K562 (cell line): ENCODE results near the gene MYH7. TPM values are rescaled to one million over a fixed set of nuclear protein-coding genes. Genes with fewer than 3 reads are reported as not detected.

ENCODE experiments used
- ATF1 ChIP-seq, 2 experiments: fragments of 450-650 bp in 1 of 2; IDR thresholded peaks; 2 replicates each; pipeline ENCODE4 v1.6.1; 2016; ENCODE audit warnings: missing compliant biosample characterization in 1 of 2, missing genetic modification characterization in 1 of 2
- BDP1 ChIP-seq: IDR thresholded peaks from 3 replicates; pipeline ENCODE4 v1.6.1; 2011; ENCODE audit not compliant: insufficient read length, insufficient read depth
- BRCA1 ChIP-seq, 2 experiments: fragments of 450-650 bp in 1 of 2; sonication (generic) in 1 of 2; formaldehyde crosslinking in 1 of 2; IDR thresholded peaks; 2 replicates each; pipeline versions ENCODE4 v1.5.0 to v1.6.1; 2017 to 2020; ENCODE audit warnings: mild to moderate bottlenecking in 1 of 2, missing genetic modification reagents in 1 of 2
- DPF2 ChIP-seq: fragments of 450-650 bp; IDR thresholded peaks from 2 replicates; pipeline ENCODE4 v1.6.1; 2016
- ELK3 ChIP-seq: fragments of 450-650 bp; formaldehyde crosslinking; IDR thresholded peaks from 2 replicates; pipeline ENCODE4 v1.4.0; 2020; ENCODE audit warnings: mild to moderate bottlenecking
- GABPB2 ChIP-seq: fragments of 250-450 bp; sonication (Bioruptor Pico); conservative IDR thresholded peaks from 2 replicates; pipeline ENCODE4 v1.5.1; 2021; ENCODE audit warnings: mild to moderate bottlenecking
- HNRNPUL1 ChIP-seq: fragments of 200-400 bp; formaldehyde crosslinking; IDR thresholded peaks from 2 replicates; pipeline ENCODE4 v1.6.1; 2017; ENCODE audit warnings: low read length
- KLF13 ChIP-seq: fragments of 450-650 bp; IDR thresholded peaks from 2 replicates; pipeline ENCODE4 v1.6.1; 2016; ENCODE audit warnings: missing genetic modification characterization, low read depth, mild to moderate bottlenecking, missing compliant biosample characterization, moderate library complexity, borderline replicate concordance
- MCM5 ChIP-seq: fragments of 450-650 bp; IDR thresholded peaks from 2 replicates; pipeline ENCODE4 v1.6.1; 2016; ENCODE audit warnings: low read depth
- NCOA2 ChIP-seq, 2 experiments: fragments of 450-650 bp; IDR thresholded peaks; 2 replicates each; pipeline ENCODE4 v1.6.1; 2018; ENCODE audit warnings: mild to moderate bottlenecking in 2 of 2, moderate library complexity in 1 of 2; ENCODE audit not compliant: partially characterized antibody in 2 of 2
- NCOA6 ChIP-seq: fragments of 450-650 bp; IDR thresholded peaks from 2 replicates; pipeline ENCODE4 v1.6.1; 2017; ENCODE audit warnings: mild to moderate bottlenecking
- OTX1 ChIP-seq: fragments of 450-650 bp; formaldehyde crosslinking; IDR thresholded peaks from 2 replicates; pipeline ENCODE4 v1.4.0; 2022; ENCODE audit warnings: mild to moderate bottlenecking
- PHB2 ChIP-seq: fragments of 450-650 bp; IDR thresholded peaks from 2 replicates; pipeline ENCODE4 v1.6.1; 2017; ENCODE audit warnings: low read depth
- SAFB ChIP-seq: fragments of 200-400 bp; formaldehyde crosslinking; IDR thresholded peaks from 2 replicates; pipeline ENCODE4 v1.6.1; 2017; ENCODE audit warnings: low read depth, low read length, borderline replicate concordance
- SMC3 ChIP-seq: conservative IDR thresholded peaks from 2 replicates; pipeline ENCODE4 v1.6.1; 2011; ENCODE audit warnings: low read depth, low read length, improper control_type of control experiment; ENCODE audit not compliant: insufficient read depth
- SP1 ChIP-seq: sonication (generic); formaldehyde crosslinking; IDR thresholded peaks from 2 replicates; pipeline ENCODE4 v1.8.1; 2022; ENCODE audit warnings: mild to moderate bottlenecking, missing genetic modification reagents
- SP2 ChIP-seq: IDR thresholded peaks from 2 replicates; pipeline ENCODE4 v1.6.1; 2011; ENCODE audit warnings: mild to moderate bottlenecking, low read depth, low read length, moderate library complexity; ENCODE audit not compliant: poor library complexity, severe bottlenecking; ENCODE audit errors: extremely low read depth
- SRF ChIP-seq, 2 experiments: fragments of 250-450, 450-650 bp in 1 of 2; sonication (Bioruptor Pico) in 1 of 2; sonication (generic) in 1 of 2; formaldehyde crosslinking; IDR thresholded peaks; 2 replicates each; pipeline versions ENCODE4 v1.5.0 to v1.5.1; 2020 to 2022; ENCODE audit warnings: mild to moderate bottlenecking in 1 of 2, missing genetic modification reagents in 1 of 2
- TRIM24 ChIP-seq, 2 experiments: fragments of 450-650 bp; IDR thresholded peaks; 2 replicates each; pipeline ENCODE4 v1.6.1; 2016
- XRCC3 ChIP-seq: fragments of 450-650 bp; IDR thresholded peaks from 2 replicates; pipeline ENCODE4 v1.6.1; 2017; ENCODE audit warnings: mild to moderate bottlenecking, moderate library complexity
- ZFP1 ChIP-seq: fragments of 450-650 bp; formaldehyde crosslinking; IDR thresholded peaks from 2 replicates; pipeline ENCODE4 v1.4.0; 2020; ENCODE audit warnings: mild to moderate bottlenecking, mixed read lengths
- ZNF212 ChIP-seq: fragments of 450-650 bp; formaldehyde crosslinking; IDR thresholded peaks from 2 replicates; pipeline ENCODE4 v1.4.0; 2020; ENCODE audit warnings: mild to moderate bottlenecking
- ZNF282 ChIP-seq: sonication (generic); formaldehyde crosslinking; IDR thresholded peaks from 2 replicates; pipeline ENCODE4 v1.8.1; 2023; ENCODE audit warnings: missing genetic modification reagents
- ZNF41 ChIP-seq: fragments of 250-450 bp; sonication (Bioruptor Pico); conservative IDR thresholded peaks from 2 replicates; pipeline ENCODE4 v1.4.0; 2020; ENCODE audit warnings: mild to moderate bottlenecking
- ZNF445 ChIP-seq: fragments of 250-450 bp; sonication (Bioruptor Pico); IDR thresholded peaks from 2 replicates; pipeline ENCODE4 v1.4.0; 2020; ENCODE audit warnings: low read depth, mild to moderate bottlenecking, moderate library complexity
- ZNF696 ChIP-seq: fragments of 250-450 bp; sonication (Bioruptor Pico); conservative IDR thresholded peaks from 2 replicates; pipeline ENCODE4 v1.4.0; 2020; ENCODE audit warnings: mild to moderate bottlenecking, moderate library complexity
- polyA plus RNA-seq, 8 experiments: library from polyadenylated mRNA; depleted of rRNA in 4 of 8; stranded (reverse) in 5 of 8; unstranded in 3 of 8; fragments of >200 nt; fragmentation: Nextera tagmentation in 2 of 8; fragmentation: Illumina TruSeq in 1 of 8; extraction: Ambion mirVana in 2 of 8; extraction: Trizol in 1 of 8; gene quantifications; 2 replicates each; pipeline versions ENCODE4 v1.2.1 to v1.2.3, GENCODE V29; 2011 to 2014; ENCODE audit warnings: inconsistent platforms in 1 of 8, missing spikeins in 1 of 8
- total RNA-seq, 7 experiments: library from RNA; depleted of rRNA in 6 of 7; stranded (reverse); fragments of >200 nt in 6 of 7; fragmentation: Illumina TruSeq in 2 of 7; extraction: Trizol in 2 of 7; gene quantifications; 2 replicates each; pipeline versions ENCODE4 v1.2.1 to v1.2.3, GENCODE V29; 2011 to 2021; ENCODE audit warnings: low replicate concordance in 1 of 7
- TF ChIP-seq, protein P1 (sequence below): conservative IDR thresholded peaks from 2 replicates; pipeline ENCODE4 v1.6.1; 2011; ENCODE audit warnings: low read depth, mild to moderate bottlenecking, low read length; ENCODE audit not compliant: control insufficient read depth
- TF ChIP-seq, protein P2 (sequence below): fragments of 250-450 bp; sonication (Bioruptor Pico); IDR thresholded peaks from 2 replicates; pipeline ENCODE4 v1.4.0; 2020; ENCODE audit warnings: mild to moderate bottlenecking

The MYH7 gene
- total and polyA plus RNA-seq, 9 of the 15 experiments (the other 6 are each of a cell fraction or from before 2014, with no cell fraction given): not detected

- TF ChIP-seq ZNF282 (CRISPR knock-in tag) (no peak), GABPB2 (no peak), BRCA1 (IDR thresholded peaks at IDR 0.05) (no peak), BRCA1 (CRISPR knock-in tag; IDR thresholded peaks at IDR 0.05) (no peak), ZNF696 (CRISPR knock-in tag) (no peak), MCM5 (no peak), ZNF445 (CRISPR knock-in tag) (no peak), TRIM24 (IDR thresholded peaks at IDR 0.05) (peak in 1 of 2 experiments; percentile 25; a peak in 1 of 4 replicates), XRCC3 (no peak), SAFB (no peak), SMC3 (no peak), BDP1 (no peak), HNRNPUL1 (no peak), OTX1 (CRISPR knock-in tag) (no peak), KLF13 (no peak), PHB2 (no peak), NCOA2 (IDR thresholded peaks at IDR 0.05; ENCODE audit: partially characterized antibody in 2 of 2) (no peak), ZNF41 (CRISPR knock-in tag) (no peak), ELK3 (CRISPR knock-in tag) (no peak), SRF (CRISPR knock-in tag; IDR thresholded peaks at IDR 0.05) (no peak), ZFP1 (no peak), DPF2 (no peak), ZNF212 (no peak), NCOA6 (no peak), ATF1 (CRISPR knock-in tag; IDR thresholded peaks at IDR 0.05) (peak; percentile 45; the same call in 1 of the 2 replicates), ATF1 (tag; IDR thresholded peaks at IDR 0.05) (peak; percentile 97), SP1 (CRISPR knock-in tag) (peak; percentile 22; the same call in 1 of the 2 replicates), SP2 (peak; percentile 47)
- TF ChIP-seq, protein P1, sequence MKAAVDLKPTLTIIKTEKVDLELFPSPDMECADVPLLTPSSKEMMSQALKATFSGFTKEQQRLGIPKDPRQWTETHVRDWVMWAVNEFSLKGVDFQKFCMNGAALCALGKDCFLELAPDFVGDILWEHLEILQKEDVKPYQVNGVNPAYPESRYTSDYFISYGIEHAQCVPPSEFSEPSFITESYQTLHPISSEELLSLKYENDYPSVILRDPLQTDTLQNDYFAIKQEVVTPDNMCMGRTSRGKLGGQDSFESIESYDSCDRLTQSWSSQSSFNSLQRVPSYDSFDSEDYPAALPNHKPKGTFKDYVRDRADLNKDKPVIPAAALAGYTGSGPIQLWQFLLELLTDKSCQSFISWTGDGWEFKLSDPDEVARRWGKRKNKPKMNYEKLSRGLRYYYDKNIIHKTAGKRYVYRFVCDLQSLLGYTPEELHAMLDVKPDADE: no peak
- TF ChIP-seq, protein P2, sequence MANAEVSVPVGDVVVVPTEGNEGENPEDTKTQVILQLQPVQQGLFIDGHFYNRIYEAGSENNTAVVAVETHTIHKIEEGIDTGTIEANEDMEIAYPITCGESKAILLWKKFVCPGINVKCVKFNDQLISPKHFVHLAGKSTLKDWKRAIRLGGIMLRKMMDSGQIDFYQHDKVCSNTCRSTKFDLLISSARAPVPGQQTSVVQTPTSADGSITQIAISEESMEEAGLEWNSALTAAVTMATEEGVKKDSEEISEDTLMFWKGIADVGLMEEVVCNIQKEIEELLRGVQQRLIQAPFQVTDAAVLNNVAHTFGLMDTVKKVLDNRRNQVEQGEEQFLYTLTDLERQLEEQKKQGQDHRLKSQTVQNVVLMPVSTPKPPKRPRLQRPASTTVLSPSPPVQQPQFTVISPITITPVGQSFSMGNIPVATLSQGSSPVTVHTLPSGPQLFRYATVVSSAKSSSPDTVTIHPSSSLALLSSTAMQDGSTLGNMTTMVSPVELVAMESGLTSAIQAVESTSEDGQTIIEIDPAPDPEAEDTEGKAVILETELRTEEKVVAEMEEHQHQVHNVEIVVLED (CRISPR knock-in tag): no peak
These were observed 33.9 kb upstream of the MYH7 start, which contains the start of gene NGDN (continued) for GRCh38 chr14:23469127-23469905.
